Ovary (tissue), 3 donors: ENCODE measurements around the gene SYN1.
"Not testable (repeated sequence)": the region's sequence is repeated elsewhere in the genome, so short reads cannot be mapped to it uniquely, and the experiment has no call there.

Experiments
- EP300 ChIP-seq: sonication (generic); formaldehyde crosslinking; IDR thresholded peaks from one replicate; pipeline ENCODE4 v1.6.1; 2017; ENCODE audit warnings: antibody characterized with exemption
- POLR2A ChIP-seq: fragments of 450-650 bp; IDR thresholded peaks from one replicate; pipeline ENCODE4 v1.6.1; 2017; ENCODE audit warnings: antibody characterized with exemption, mild to moderate bottlenecking, moderate library complexity
- TF ChIP-seq, protein P1 (sequence below), 3 donors: fragments of 450-650 bp in 2 of 3; fragments of 200-600 bp in 1 of 3; IDR thresholded peaks; one replicate each; pipeline versions ENCODE4 v1.5.1 to v1.8.0; 2016 to 2022; ENCODE audit warnings: antibody characterized with exemption in 3 of 3, mild to moderate bottlenecking in 1 of 3
- donor health status: DM: no; HTN: no; CAD: no.

DNA sequence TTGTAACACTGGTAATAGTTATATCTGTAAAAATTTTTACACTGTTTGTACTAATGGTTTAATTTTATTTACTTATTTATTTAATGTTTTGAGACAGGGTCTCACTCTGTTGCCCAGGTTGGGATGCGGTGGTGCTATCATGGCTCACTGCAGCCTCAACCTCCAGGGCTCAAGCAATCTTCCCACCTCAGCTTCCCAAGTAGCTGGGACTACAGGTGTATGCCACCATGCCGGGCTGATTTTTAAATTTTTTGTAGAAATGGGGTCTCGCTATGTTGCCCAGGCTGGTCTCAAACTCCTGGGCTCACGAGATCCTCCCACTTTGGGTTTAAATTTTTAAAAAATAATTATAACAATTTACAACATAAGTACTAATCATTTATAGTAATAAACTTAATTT is 16.5 kb downstream of the SYN1 start:
- not testable (repeated sequence) for TF ChIP-seq POLR2A, EP300
- TF ChIP-seq, protein P1, sequence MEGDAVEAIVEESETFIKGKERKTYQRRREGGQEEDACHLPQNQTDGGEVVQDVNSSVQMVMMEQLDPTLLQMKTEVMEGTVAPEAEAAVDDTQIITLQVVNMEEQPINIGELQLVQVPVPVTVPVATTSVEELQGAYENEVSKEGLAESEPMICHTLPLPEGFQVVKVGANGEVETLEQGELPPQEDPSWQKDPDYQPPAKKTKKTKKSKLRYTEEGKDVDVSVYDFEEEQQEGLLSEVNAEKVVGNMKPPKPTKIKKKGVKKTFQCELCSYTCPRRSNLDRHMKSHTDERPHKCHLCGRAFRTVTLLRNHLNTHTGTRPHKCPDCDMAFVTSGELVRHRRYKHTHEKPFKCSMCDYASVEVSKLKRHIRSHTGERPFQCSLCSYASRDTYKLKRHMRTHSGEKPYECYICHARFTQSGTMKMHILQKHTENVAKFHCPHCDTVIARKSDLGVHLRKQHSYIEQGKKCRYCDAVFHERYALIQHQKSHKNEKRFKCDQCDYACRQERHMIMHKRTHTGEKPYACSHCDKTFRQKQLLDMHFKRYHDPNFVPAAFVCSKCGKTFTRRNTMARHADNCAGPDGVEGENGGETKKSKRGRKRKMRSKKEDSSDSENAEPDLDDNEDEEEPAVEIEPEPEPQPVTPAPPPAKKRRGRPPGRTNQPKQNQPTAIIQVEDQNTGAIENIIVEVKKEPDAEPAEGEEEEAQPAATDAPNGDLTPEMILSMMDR (IDR thresholded peaks at IDR 0.05), result not testable (repeated sequence)
